ENCODE measurements around the gene CLDND2.

DNA sequence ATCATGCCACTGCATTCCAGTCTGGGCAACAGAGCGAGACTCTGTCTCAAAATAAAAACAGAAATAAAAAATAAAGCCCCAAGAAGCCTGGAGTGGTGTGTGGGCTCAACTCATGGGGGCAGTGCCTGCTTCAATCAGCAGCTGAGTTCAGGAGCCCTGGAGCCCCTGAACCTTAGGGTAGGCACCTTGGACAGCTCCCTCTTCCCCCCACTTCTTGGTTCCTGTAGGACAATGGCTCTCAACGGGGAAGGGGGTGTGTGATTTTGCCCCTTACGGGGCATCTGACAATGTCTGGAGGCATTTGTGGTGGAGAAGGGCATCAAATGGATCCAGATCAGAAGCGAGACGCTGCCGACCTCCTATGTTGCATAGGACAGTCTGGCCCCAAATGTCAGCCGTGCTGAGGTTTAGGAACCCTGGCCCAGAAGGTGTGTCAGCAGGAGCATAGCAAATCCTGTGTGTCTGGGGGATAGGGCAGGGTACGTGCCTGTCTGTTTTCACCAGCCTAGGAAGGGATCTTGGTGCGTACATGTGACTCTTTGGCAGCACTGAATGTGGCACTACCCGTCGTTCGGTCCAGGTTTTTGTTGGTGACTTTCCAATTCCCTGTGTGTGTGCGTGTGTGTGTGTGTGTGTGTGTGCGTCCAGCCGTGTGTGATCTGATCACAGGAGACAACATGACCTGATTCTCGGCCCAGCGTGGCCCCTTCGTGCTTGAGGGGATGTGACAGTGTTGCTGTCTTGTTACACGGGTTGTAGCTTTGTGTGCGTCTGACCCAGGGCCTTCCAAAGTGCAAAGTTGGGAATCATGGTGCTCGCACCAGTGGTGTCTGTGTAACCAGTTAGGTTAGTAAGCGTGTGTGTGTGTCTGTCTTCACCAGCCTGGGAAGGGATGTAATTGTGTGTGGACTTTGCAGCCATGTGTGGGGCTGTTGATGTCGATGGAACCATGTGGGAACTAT is 49.8 kb downstream of the CLDND2 start:
- TF ChIP-seq POLR2A (IDR thresholded peaks at IDR 0.05), result no peak
- TF ChIP-seq, protein P1, sequence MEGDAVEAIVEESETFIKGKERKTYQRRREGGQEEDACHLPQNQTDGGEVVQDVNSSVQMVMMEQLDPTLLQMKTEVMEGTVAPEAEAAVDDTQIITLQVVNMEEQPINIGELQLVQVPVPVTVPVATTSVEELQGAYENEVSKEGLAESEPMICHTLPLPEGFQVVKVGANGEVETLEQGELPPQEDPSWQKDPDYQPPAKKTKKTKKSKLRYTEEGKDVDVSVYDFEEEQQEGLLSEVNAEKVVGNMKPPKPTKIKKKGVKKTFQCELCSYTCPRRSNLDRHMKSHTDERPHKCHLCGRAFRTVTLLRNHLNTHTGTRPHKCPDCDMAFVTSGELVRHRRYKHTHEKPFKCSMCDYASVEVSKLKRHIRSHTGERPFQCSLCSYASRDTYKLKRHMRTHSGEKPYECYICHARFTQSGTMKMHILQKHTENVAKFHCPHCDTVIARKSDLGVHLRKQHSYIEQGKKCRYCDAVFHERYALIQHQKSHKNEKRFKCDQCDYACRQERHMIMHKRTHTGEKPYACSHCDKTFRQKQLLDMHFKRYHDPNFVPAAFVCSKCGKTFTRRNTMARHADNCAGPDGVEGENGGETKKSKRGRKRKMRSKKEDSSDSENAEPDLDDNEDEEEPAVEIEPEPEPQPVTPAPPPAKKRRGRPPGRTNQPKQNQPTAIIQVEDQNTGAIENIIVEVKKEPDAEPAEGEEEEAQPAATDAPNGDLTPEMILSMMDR (IDR thresholded peaks at IDR 0.05), result no peak

Measured in esophagus squamous epithelium (tissue), 4 donors.